Pancreas (tissue), 10 donors: ENCODE data around the gene GABRR3. TPM values are rescaled to one million over a fixed set of nuclear protein-coding genes. Genes with fewer than 3 reads are reported as not detected.

Experiments used
- ATAC-seq, 4 donors: fragments of 200-7000 bp; cut with Tn5 transposase; one replicate each; pipeline versions ENCODE4 v1.8.0 to v1.9.1; 2020; ENCODE audit warnings: mild to moderate bottlenecking in 4 of 4, moderate library complexity in 4 of 4
- DNase-seq, 6 donors: peaks; one replicate each; pipeline ENCODE4 v3.0.0-alpha.2; 2020
- FAIRE-seq: peaks from 2 replicates; lab custom pipeline; 2012; peaks lifted over from hg19 to GRCh38; lab: Jason Lieb, UNC
- H3K27ac ChIP-seq, 4 donors: fragments of 200-600 bp; sonication (generic); 1 replicate in 3 of 4; 2 replicates in 1 of 4; pipeline versions ENCODE4 v1.5.0 to v1.8.0; 2020
- H3K27me3 ChIP-seq, 4 donors: fragments of 200-600 bp; one replicate each; pipeline ENCODE4 v1.8.0; 2021
- H3K36me3 ChIP-seq, 3 donors: fragments of 200-600 bp; sonication (generic) in 1 of 3; one replicate each; pipeline versions ENCODE4 v1.5.0 to v1.8.0; 2020 to 2021
- H3K4me1 ChIP-seq, 3 donors: fragments of 200-600 bp; one replicate each; pipeline ENCODE4 v1.8.0; 2021
- H3K4me3 ChIP-seq, 4 donors: fragments of 200-600 bp; sonication (generic) in 2 of 4; one replicate each; pipeline versions ENCODE4 v1.5.0 to v1.8.0; 2020 to 2021
- H3K9me3 ChIP-seq, 4 donors: fragments of 200-600 bp; one replicate each; pipeline ENCODE4 v1.8.0; 2021
- CTCF ChIP-seq, 4 donors: fragments of 200-600 bp; sonication (generic) in 3 of 4; IDR thresholded peaks; one replicate each; pipeline versions ENCODE4 v1.5.0 to v1.8.0; 2021; ENCODE audit warnings: antibody characterized with exemption in 4 of 4
- WGBS, 2 donors: extraction: QIAGEN DNeasy Blood & Tissue Kit; methylation state at CpG; one replicate each; pipeline ENCODE4 v1.1.7; 2013; 5-methylcytosine and 5-hydroxymethylcytosine counted together
- intact Hi-C, 3 donors: fragments of 100-400 bp; cut with DNase I; formaldehyde crosslinking; loops; one replicate each; pipeline versions ENCODE4 v1.11.1 to v1.14.2; 2022
- polyA plus RNA-seq, 2 donors: library from polyadenylated mRNA; stranded (reverse); fragments of 200-250 nt; gene quantifications; one replicate each; pipeline ENCODE4 v1.2.3, GENCODE V29; 2013
- total RNA-seq, 6 donors: library from RNA; stranded (reverse); fragmentation: NEBNext Ultra II Directional in 4 of 6; extraction: Animal tissue kit (Norgen Biotek cat#: 25700) in 4 of 6; gene quantifications; one replicate each; pipeline versions ENCODE4 v1.2.1 to v1.2.4, GENCODE V29; 2021 to 2023
- donor health status: healthy with polysubstance abuse.
- donor health status: DM: no; HTN: no; CAD: no; lungs with moderate emphysema.
- donor health status: DM: no; HTN: no; CAD: no.
- donor health status: control.
- donor health status: control.
- donor health status: Bipolar disorder and iron deficiency.
- donor health status: DM: yes; HTN: yes; CAD: no.
- donor health status: DM: no; HTN: no; CAD: no.
- donor health status: DM: no; HTN: no; CAD: no.
- donor health status: DM: yes; HTN: yes; CAD: no.

Gene GABRR3
- total and polyA plus RNA-seq, 8 donors, result 0.02 TPM; not detected in 7

GRCh38 chr3:97956051-97956450 is 79.1 kb downstream of the GABRR3 start:
- Histone ChIP-seq H3K4me1 (peaks cover 0 to 6% (median 3%) of the 10 kb centered on the region in 3 donors), H3K36me3 (peaks cover 0 to 35% (median 16%) of the 10 kb centered on the region in 3 donors), H3K9me3 (no peaks in the 10 kb centered on the region), H3K27ac (no peak overlapping the region), H3K4me3 (no peak overlapping the region), H3K27me3 (no peaks in the 10 kb centered on the region)
- ATAC-seq, result no peak
- 78 to 79% methylated on average over 3 of the region's 3 CpGs for WGBS, 2 donors
- no peak for DNase-seq
- intact Hi-C loops, result no loop called here
- no peak for TF ChIP-seq CTCF (IDR thresholded peaks at IDR 0.05)
- FAIRE-seq, result no peak

GRCh38 chr3:97954228-97954827 is 80.8 kb downstream of the GABRR3 start:
- H3K36me3 ChIP-seq, result peaks cover 0 to 49% (median 16%) of the 10 kb centered on the region in 3 donors
- H3K27ac ChIP-seq, result no peak overlapping the region
- TF ChIP-seq CTCF (IDR thresholded peaks at IDR 0.05), result no peak
- H3K4me3 ChIP-seq, result no peak overlapping the region
- no peak for FAIRE-seq
- H3K9me3 ChIP-seq, result no peaks in the 10 kb centered on the region
- ATAC-seq, result no peak
- intact Hi-C loops, result no loop called here
- DNase-seq, result no peak
- no peaks in the 10 kb centered on the region for H3K4me1 ChIP-seq
- H3K27me3 ChIP-seq, result no peaks in the 10 kb centered on the region
- WGBS, 2 donors, result 91 to 96% methylated on average over 9 of the region's 9 CpGs

GRCh38 chr3:97952872-97953271 is 82.2 kb downstream of the GABRR3 start:
- DNase-seq (no peak), ATAC-seq (no peak), FAIRE-seq (no peak)
- intact Hi-C loops, result no loop called here
- Histone ChIP-seq H3K27me3 (no peaks in the 10 kb centered on the region), H3K4me3 (no peak overlapping the region), H3K4me1 (no peaks in the 10 kb centered on the region), H3K27ac (no peak overlapping the region), H3K9me3 (no peaks in the 10 kb centered on the region), H3K36me3 (peaks cover 0 to 52% (median 16%) of the 10 kb centered on the region in 3 donors)
- TF ChIP-seq CTCF (IDR thresholded peaks at IDR 0.05), result no peak
- WGBS, 2 donors, result 87 to 91% methylated on average over 1 of the region's 1 CpG

GRCh38 chr3:97952280-97952679 is 82.8 kb downstream of the GABRR3 start:
- no peak overlapping the region for H3K4me3 ChIP-seq
- DNase-seq (no peak), FAIRE-seq (no peak), ATAC-seq (peak in 2 of 4 donors; percentile 37 to 61)
- no peak for TF ChIP-seq CTCF (IDR thresholded peaks at IDR 0.05)
- H3K27ac ChIP-seq, result no peak overlapping the region
- H3K4me1 ChIP-seq, result no peaks in the 10 kb centered on the region
- H3K27me3 ChIP-seq, result no peaks in the 10 kb centered on the region
- no peaks in the 10 kb centered on the region for H3K9me3 ChIP-seq
- WGBS, 2 donors, result 87 to 89% methylated on average over 3 of the region's 3 CpGs
- intact Hi-C loops, result no loop called here
- H3K36me3 ChIP-seq, result peaks cover 0 to 54% (median 16%) of the 10 kb centered on the region in 3 donors

- Histone ChIP-seq H3K4me3 (no peak overlapping the region), H3K36me3 (peaks cover 0 to 56% (median 31%) of the 10 kb centered on the region in 3 donors), H3K4me1 (no peaks in the 10 kb centered on the region), H3K27me3 (no peaks in the 10 kb centered on the region), H3K9me3 (no peaks in the 10 kb centered on the region), H3K27ac (no peak overlapping the region)
- WGBS, 2 donors, result 84 to 93% methylated on average over 3 of the region's 3 CpGs
- ATAC-seq (no peak), DNase-seq (no peak), FAIRE-seq (no peak)
- intact Hi-C loops, result no loop called here
- TF ChIP-seq CTCF (IDR thresholded peaks at IDR 0.05), result no peak
Observed at GRCh38 chr3:97950360-97950759, 84.8 kb downstream of the GABRR3 start.
